ENCODE measurements around the gene JAM3. TPM values are rescaled to one million over a fixed set of nuclear protein-coding genes. Genes with fewer than 3 reads are reported as not detected.

Gene JAM3
- total RNA-seq, 2 experiments from 2014 or later = 13.5 to 15.3 TPM

- Histone ChIP-seq H3K27me3 (ENCODE audit: control insufficient read depth in 1 of 2, insufficient read depth in 2 of 2, low read length in 2 of 2) (peaks cover 0 to 5% of the 10 kb centered on the region in 2 experiments), H3K36me3 (ENCODE audit: insufficient read depth, low read length) (no peaks in the 10 kb centered on the region), H3K4me3 (ENCODE audit: low read length) (no peak overlapping the region), H3K9me3 (ENCODE audit: control insufficient read depth in 1 of 2, insufficient read depth in 1 of 2, low read length in 2 of 2) (no peaks in the 10 kb centered on the region), H3K4me1 (ENCODE audit: insufficient read depth, low read length) (peaks cover 27% of the 10 kb centered on the region), H3K27ac (ENCODE audit: low read depth in 1 of 2, low read length in 2 of 2) (no peak overlapping the region)
- POLR2A ChIA-PET = no interaction called here
- Mint-ChIP-seq H3K4me1 (ENCODE audit: low read depth) (peaks cover 25% of the 10 kb centered on the region), H3K9me3 (no peaks in the 10 kb centered on the region), H3K36me3 (ENCODE audit: low read depth) (no peaks in the 10 kb centered on the region), H3K27ac (no peak overlapping the region), H3K27me3 (peaks cover 6% of the 10 kb centered on the region), H3K4me3 (no peak overlapping the region)
- CTCF ChIA-PET = no interaction called here
- intact Hi-C loops (cut with DNase I, micrococcal nuclease) = loop anchor here in 1 of 2 experiments (5.0 kb wide), 1 partner anchor 38 kb away; no protein-coding TSS in a partner anchor
- no peak for DNase-seq
- no peak for ATAC-seq (ENCODE audit: poor library complexity)
- TF ChIP-seq CTCF (IDR thresholded peaks at IDR 0.05) = no peak
These were observed 43.8 kb upstream of the JAM3 start for GRCh38 chr11:134025082-134025429.

- POLR2A ChIA-PET = interaction anchor here (0.5 to 3.3 kb wide), 3 partner anchors 10 to 79 kb away, joined by 3 to 23 read pairs (median 8); partner anchors contain the start of gene IGSF9B
- intact Hi-C loops (cut with DNase I, micrococcal nuclease) = loop anchor here in 1 of 2 experiments (5.0 kb wide), 1 partner anchor 39 kb away; no protein-coding TSS in a partner anchor
- H3K27ac Mint-ChIP-seq = peak overlapping the region; percentile 85
- H3K4me3 Mint-ChIP-seq = no peak overlapping the region
- no peaks in the 10 kb centered on the region for H3K27me3 Mint-ChIP-seq
- Histone ChIP-seq H3K4me1 (ENCODE audit: insufficient read depth, low read length) (peaks cover 27% of the 10 kb centered on the region), H3K4me3 (ENCODE audit: low read length) (no peak overlapping the region), H3K36me3 (ENCODE audit: insufficient read depth, low read length) (no peaks in the 10 kb centered on the region), H3K27me3 (ENCODE audit: control insufficient read depth in 1 of 2, insufficient read depth in 2 of 2, low read length in 2 of 2) (no peaks in the 10 kb centered on the region), H3K9me3 (ENCODE audit: control insufficient read depth in 1 of 2, insufficient read depth in 1 of 2, low read length in 2 of 2) (no peaks in the 10 kb centered on the region), H3K27ac (ENCODE audit: low read depth in 1 of 2, low read length in 2 of 2) (no peak overlapping the region)
- H3K9me3 Mint-ChIP-seq = no peaks in the 10 kb centered on the region
- CTCF ChIA-PET = interaction anchor here (1.4 kb wide), 1 partner anchor 24 kb away, joined by 4 read pairs; no protein-coding TSS in a partner anchor
- peaks cover 34% of the 10 kb centered on the region for H3K4me1 Mint-ChIP-seq (ENCODE audit: low read depth)
- DNase-seq (no peak), ATAC-seq (ENCODE audit: poor library complexity) (no peak)
- TF ChIP-seq CTCF (IDR thresholded peaks at IDR 0.05) = no peak
- no peaks in the 10 kb centered on the region for H3K36me3 Mint-ChIP-seq (ENCODE audit: low read depth)
These were observed 42.1 kb upstream of the JAM3 start for GRCh38 chr11:134026655-134027343.

GRCh38 chr11:134027671-134028070, 41.2 kb upstream of the JAM3 start:
- DNase-seq (peak in 9 of 14 experiments; percentile 21 to 68 (median 46)), ATAC-seq (ENCODE audit: poor library complexity) (peak; percentile 82)
- Histone ChIP-seq H3K27me3 (ENCODE audit: control insufficient read depth in 1 of 2, insufficient read depth in 2 of 2, low read length in 2 of 2) (no peaks in the 10 kb centered on the region), H3K27ac (ENCODE audit: low read depth in 1 of 2, low read length in 2 of 2) (peak overlapping the region in 1 of 2 donors; percentile 48), H3K9me3 (ENCODE audit: control insufficient read depth in 1 of 2, insufficient read depth in 1 of 2, low read length in 2 of 2) (no peaks in the 10 kb centered on the region), H3K4me3 (ENCODE audit: low read length) (no peak overlapping the region), H3K4me1 (ENCODE audit: insufficient read depth, low read length) (peaks cover 30% of the 10 kb centered on the region), H3K36me3 (ENCODE audit: insufficient read depth, low read length) (no peaks in the 10 kb centered on the region)
- ChIA-PET POLR2A (interaction anchor here (0.9 to 3.3 kb wide), 4 partner anchors 9 to 80 kb away, joined by 3 to 23 read pairs (median 6); no protein-coding TSS in a partner anchor), CTCF (no interaction called here)
- Mint-ChIP-seq H3K27ac (peak overlapping the region; percentile 85), H3K27me3 (no peaks in the 10 kb centered on the region), H3K4me3 (peak overlapping the region; percentile 60), H3K36me3 (ENCODE audit: low read depth) (no peaks in the 10 kb centered on the region), H3K9me3 (no peaks in the 10 kb centered on the region), H3K4me1 (ENCODE audit: low read depth) (peaks cover 40% of the 10 kb centered on the region)
- no peak for TF ChIP-seq CTCF (IDR thresholded peaks at IDR 0.05)
- intact Hi-C loops (cut with DNase I, micrococcal nuclease) = loop anchor here in 1 of 2 experiments (5.0 kb wide), 1 partner anchor 40 kb away; no protein-coding TSS in a partner anchor
